GM21529 (cell line): ENCODE results near the gene FICD.
A peak's percentile ranks its signal among the peaks of the same experiment; 100 is the strongest.
"Not testable (repeated sequence)": the region's sequence is repeated elsewhere in the genome, so short reads cannot be mapped to it uniquely, and the experiment has no call there.

Source experiments
- ATAC-seq: cut with Tn5 transposase; IDR thresholded peaks from one replicate; pipeline ENCODE4 v1.9.1; 2021; ENCODE audit not compliant: unreplicated experiment

Gene FICD

DNA sequence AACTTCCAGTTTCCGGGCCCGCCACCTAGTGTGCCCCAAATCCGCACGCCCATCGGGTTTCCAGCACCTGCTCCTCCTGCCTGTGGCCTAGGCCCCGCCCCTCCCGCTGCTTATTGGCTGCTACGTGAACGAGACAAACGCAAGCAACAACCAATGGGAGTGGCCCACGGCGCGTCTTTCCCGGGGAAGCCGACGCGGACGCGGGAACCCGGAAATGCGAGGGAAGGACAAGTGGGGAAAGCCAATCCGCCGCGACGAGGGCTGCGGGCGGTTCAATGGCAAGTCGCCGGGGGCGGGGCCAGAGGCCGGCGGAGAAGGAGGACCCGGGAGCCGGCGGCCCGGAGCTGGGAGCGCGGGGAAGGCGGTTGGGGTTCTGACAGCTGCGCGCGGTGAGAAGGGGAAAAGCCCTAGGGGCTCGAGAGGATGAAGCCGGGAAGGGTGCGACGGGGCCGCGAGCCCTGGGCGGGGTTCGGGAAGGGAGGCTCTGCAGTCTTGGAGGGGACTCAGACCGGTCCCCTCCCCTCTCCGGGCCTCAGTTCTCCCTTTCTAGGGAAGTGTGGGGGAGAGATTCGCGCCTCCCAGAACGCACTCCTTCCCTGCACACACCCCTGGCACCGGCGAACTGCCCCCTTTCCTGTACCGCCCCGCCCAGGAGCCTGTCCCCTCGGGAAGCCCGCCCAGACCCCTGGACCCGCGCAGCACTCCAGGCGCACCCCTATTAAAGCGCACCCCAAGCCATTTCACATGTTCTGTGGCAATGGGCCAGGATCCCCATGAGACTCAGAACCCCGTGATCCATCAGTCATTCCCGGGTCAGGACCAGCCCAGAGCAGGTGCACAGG is at the start of gene FICD:
Gene FICD (plus strand): TSS at position 305 of the 842 bp plus-strand sequence. CDS start 1,696 bp downstream, outside the sequence.
- peak; percentile 81 for ATAC-seq

DNA sequence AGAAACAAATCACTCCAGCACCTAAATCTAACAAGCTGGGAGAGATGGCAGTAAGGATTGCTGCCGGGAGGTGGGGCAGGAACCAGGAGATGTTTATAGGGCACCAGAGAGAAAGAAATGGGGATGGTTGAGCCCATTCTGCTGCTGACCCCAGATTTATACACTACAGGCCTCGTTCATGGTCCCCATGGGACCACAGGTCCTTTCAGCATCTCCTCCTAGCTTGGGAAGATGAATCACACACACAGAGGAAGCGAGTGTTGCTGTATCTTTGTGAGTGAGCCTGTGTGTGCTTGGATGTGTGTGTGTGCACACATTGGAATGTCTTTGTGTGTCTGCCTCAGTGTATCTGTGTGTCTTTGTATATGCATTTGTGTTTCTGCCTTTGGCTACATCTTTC is 49.7 kb upstream of the FICD start:
- no peak for ATAC-seq

DNA sequence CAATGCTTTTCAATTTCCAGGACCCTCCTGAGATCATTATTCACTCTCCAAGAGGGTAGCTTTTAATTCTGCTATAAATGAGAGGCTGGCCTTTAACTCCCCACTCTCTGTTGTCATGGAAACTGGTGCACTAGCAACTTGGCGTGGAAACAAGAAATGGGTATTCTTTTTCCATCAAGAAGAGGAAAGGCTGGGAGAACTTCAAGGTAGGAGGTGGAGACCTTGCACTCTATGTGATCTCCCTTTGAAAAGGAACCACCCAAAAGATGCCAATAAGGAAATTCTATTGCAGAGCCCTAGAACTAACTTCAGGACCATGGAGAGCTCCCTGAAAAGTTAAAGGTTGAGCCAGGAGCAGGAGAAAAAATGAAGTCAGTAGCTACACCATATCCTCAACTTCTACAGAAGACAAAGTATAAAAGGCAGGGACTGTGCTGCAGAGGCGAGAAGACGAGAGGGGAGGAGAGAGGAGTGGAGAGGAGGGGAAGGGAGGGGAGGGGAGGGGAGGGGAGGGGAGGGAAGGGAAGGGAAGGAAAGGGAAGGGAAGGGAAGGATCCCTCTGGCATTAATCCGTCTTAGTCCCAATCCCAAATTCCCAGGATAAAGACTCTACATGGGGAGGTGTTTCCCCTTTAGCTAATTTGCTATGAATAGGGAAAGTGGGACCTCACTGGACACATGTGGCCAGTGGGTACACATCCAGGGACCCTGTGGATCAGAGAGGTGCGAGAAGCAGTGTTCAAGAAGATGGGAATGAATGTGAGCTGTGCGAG is 46.7 kb upstream of the FICD start:
- ATAC-seq = no peak

DNA sequence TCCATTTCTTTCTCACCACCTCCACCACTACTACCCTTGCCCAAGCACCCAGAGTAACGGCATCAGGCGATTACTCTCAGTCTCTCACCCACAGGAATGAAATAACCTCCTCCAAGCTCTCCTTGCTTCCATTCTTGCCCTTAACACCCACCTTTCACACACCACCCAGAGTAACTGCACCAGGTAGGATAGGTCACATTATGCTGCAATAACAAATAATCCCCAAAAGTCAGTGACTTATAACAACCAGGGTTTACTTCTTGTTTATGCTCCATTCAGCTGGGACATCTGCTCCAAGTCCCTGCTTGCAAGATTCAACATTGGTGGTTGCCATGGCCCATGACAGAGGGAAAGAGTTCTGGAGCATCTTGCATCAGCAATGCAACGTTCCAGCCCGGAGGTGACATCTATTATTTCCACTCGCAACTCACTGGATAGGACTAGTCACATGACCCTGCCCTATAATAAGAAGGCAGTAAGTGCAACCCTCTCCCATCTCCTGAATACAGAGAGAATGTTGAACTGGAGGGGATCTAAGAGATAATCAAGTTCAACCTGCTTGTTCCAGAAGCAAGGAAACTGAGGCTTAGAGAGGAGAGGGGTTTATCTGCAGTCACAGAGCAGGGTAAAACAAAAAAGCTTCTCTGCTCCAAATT is 41.5 kb upstream of the FICD start:
- ATAC-seq = no peak

DNA sequence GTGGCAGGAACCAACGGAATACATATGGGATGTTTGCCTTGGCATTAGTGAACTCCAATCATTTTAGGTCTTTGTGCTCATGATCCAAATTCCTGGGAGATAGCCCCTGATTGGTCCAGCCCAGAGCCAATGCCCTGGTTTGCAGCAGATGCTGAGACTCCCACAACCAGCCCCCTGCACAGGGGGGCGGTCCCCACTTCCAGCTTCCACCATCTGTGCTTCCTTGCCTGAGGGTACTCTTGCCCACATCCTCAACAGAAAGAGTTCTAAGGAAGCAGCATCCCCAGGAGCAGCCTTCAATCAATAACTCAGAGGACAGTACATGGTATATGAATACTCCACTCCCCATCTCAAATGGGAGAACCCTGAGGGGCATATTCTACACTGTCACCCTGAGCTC is 39.7 kb upstream of the FICD start:
- ATAC-seq = no peak

DNA sequence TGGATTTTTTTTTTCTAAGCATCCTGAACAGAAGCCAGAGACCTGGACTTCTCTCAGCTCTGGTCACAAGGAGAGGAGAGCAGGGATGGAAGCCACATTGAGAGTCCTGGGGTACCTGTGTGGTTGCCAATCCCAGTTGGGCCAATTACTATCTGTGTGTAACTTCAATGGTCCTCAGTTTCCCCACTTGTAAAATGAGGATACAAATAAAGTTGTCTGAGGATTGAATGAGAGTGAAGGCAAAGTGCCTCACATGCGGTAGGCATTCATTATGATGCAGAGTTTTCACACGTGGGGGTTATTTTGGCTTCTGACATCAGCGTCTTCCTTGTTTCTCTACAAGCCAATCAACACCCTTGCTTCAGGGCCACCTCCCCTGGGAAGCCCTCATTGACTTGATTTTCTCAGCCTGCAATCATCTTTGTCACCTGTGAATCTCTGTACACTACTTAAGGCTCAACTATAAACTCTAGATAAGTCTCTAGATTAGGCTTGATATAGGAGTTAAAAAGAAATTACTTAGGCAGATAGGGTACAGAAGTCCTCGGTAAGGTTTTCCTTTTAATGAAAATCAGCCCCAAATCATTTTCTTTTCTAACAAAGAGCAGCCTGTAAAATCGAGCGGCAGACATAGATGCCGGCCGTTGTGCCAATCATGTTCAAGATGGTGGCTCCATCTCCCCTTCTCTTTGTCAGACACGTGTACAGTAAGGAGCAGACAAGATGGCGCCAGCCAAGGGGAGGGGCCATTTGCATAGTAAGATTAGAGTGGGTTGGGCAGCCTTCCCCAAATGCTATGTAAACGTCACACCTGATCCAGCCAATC is 37.8 kb upstream of the FICD start:
- no peak for ATAC-seq

DNA sequence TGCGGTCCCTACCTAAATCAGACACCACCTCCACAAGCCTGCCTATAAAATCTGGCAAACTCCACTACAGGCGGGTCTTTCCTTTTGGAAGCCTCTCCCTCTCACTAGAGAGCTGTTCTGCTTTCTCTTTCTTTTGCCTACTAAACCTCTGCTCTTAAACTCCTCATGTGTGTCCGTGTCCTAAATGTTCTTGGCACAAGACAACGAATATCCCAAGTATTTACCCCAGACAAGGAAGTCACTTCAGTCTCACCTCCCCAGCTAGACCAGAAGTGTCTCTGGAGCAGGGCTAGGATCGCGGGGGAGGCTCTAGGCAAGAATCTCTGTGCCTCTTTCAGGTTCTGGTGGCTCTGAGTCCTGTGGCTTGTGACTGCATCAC is 37.2 kb upstream of the FICD start:
- ATAC-seq = no peak

DNA sequence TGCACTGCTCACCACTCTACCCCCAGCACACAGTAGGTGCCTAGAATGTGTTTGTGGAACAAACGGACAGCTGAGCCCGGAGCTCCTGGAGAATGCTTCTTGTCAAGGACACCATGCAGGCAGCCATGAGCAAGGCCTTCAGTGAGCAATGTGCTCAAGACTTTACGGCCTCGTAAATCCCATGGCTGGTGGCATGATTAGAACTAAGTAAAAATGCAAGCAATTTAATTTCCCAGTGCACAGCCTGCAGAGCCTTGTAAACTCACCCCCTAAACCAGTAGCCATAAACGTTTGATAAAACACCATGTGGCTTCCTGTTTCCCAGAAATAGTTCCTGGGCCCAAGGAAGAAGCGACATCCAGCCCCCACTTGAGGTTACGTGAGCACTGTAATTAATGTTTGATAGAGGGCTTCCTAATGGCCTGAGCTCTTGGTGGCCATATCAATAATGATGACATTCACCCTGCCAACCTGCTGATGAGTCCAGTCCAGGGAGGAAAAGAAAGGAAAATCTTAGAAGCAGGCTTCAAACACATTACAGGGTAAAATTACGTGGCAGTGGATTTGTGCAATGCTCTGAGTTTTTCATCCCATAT is 36.4 kb upstream of the FICD start:
- ATAC-seq = no peak

DNA sequence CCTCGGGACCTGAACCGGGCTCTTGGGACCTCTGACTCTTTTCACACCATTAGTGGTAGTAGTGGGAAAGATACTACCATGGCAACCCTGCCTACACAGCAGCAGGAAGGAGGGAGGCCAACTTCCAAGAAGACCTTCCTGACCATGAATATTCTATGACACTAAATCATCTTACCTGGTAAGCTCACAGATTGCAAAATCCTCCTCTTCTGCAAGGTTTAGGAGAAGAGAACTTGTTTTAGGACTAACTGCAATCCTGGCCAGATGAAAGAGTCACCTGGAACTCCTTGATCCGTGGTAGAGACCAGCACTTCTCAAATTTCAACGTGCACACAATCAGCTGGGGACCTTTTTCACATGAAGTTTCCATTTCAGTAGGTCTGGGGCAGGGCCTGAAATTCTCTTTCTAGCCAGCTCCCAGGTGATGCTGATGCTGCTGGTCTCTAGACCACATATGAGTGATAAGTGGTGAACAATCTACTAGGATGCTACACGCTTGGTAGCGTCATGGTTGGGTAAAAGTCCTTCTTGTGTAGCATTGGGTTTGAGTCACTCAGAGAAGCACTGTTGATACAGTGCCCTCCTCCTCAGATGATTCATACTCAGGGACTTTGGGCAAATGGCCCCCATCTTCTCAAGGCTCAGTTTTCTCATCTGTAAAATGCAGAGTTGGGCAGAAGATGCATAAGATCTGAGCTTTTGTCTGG is 35.6 kb upstream of the FICD start:
- no peak for ATAC-seq

DNA sequence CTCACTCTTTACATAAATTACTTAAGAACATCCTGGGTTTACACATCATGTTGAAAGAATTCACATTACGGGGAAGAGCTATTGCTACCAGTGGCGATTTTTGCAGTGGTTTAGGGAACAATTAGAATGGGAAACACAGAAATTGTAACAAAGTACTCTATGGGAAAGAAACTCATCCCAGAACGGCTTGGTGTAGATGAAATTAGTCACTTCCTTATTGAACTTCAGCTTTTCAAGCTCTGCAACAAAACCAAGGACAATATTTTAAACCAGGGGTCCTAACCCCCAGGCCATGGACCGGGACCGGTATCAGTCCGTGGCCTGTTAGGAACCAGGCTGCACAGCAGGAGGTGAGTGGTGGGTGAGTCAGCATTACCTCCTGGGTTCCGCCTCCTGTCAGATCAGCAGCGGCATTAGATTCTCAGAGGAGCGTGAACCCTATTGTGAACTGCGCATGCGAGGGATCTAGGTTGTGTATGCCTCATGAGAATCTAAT is 32.3 kb upstream of the FICD start:
- ATAC-seq = no peak

DNA sequence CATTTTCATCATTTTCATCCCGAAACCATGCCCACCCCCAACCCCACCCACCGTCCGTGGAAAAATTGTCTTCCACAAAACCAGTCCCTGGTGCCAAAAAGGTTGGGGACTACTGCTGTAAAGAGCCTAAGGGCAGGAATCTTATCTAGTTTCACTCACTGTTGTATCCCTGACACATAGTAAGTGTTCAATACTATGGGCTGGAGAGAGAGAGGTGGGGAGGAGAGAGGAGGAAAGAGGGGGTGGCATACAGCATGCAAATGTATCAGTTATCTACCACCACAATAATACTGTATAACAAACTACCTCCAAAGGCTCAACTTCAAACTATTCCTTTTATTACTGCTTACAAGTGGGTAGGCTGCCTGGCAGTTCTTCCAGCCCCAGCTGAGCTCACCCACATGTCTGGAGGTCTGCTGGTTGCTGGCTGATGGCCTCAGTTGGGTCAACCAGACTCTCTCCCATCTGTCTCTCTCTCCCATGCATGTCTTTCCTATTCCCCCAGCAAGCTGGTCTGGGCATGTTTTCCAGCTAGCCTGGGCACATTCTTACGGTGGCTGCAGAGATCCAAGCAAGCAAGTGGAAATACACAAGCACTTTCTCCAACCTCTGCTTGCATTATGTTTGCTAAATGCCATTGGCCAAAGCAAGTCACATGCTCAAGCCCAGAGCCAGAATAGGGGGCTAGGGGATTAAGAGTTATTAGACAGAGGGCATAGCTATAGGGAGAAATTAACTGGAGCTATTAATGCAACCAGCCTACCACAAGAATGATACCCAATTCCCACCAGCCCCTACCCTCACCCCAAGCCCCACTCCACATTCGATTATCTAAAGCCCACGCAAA is 31.6 kb upstream of the FICD start:
- no peak for ATAC-seq

DNA sequence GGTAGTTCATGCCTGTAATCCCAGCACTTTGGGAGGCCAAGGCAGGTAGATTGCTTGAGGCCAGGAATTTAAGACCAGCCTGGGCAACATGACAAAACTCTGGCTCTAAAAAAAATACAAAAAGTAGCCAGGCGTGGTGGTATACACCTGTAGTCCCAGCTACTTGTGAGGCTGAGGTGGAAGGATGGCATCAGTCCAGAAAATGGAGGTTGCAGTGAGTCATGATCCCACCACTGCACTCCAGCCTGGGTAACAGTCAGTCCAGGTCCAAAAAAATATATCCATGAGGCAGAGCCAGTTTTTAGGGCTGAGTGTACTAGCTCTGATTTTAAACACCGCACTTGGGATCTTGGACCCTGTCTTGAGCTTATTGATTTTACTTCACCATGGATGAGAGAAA is 30.6 kb upstream of the FICD start:
- no peak for ATAC-seq

DNA sequence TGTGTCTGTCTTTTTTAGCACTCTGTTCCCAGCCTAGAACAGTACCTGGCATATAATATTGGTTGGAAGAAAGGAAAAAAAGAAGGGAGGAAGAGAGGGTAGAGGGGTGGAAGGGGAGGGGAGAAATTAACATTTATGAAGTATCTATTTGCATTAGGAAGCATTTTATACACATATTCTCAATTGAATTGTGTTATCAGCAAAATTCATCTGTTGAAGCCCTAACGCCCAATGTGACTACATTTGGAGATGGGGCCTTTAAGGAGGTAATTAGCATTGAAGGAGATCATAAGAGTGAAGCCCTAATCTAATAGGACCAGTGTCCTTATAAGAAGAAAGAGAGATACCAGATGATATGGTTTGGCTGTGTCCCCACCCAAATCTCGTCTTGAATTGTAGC is 30.2 kb upstream of the FICD start:
- ATAC-seq = no peak

DNA sequence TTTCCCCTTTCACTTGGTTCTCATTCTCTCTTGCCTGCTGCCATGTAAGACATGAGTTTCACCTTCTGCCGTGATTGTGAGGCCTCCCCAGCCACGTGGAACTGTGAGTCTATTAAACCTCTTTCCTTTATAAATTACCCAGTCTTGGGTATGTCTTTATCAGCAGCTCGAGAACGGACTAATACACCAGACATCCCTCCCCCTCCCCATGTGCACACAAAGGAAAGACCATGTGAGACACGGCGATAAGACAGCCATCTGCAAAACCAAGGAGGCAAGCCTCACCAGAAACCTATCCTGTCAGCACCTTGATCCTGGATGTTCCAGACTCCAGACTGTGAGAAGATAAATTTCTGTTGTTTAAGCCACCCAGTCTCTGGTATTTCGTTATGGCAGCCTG is 29.7 kb upstream of the FICD start:
- not testable (repeated sequence) for ATAC-seq

DNA sequence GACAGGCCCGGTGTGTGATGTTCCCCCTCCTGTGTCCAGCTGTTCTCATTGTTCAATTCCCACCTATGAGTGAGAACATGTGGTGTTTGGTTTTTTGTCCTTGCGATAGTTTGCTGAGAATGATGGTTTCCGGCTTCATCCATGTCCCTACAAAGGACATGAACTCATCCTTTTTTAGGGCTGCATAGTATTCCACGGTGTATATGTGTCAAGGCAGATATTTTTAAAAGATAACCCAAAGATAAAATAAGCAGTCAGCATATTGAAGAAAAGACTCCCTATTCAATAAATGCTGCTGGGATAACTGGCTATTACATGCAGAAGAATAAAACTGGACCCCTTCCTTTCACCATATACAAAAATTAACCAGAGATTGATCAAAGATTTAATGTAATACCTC is 28.0 kb upstream of the FICD start:
- ATAC-seq = not testable (repeated sequence)

DNA sequence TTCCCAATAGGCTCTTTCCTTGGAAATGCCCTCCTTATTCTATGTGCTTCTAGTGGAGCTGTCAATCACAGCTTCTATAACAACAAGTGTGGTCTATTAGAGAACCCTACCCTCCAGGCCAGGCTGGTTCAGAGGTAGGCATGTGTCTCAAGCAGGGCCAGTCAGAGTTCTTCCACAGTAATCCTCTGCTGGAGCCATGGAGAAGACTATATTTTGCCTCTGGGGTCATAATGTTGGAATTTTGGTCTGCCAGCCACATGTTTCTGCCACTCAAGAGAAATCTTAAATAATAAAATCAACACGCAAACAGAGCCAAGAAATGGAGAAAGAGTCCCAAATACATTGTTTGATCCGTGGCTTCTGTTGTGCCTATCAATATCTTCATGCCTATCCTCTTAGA is 23.8 kb upstream of the FICD start:
- no peak for ATAC-seq

DNA sequence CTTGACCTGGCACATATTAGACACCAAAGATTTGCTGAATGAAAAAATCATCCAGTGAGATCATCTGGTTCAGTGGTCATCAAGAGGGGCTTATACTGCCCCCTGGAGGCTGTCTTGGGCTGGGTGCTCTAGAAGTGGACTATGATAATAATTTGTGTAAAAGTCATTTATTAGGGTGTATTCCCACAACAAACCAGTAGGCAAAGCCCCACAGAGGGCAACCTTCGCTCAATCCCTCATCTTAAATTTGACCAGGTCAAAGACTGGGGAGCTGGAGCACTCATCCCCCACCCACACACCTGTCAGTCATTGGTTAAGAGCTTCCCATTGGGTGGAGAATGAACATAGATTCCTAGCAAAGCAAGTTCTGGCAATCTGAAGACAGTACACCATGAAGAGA is 20.0 kb upstream of the FICD start:
- no peak for ATAC-seq

DNA sequence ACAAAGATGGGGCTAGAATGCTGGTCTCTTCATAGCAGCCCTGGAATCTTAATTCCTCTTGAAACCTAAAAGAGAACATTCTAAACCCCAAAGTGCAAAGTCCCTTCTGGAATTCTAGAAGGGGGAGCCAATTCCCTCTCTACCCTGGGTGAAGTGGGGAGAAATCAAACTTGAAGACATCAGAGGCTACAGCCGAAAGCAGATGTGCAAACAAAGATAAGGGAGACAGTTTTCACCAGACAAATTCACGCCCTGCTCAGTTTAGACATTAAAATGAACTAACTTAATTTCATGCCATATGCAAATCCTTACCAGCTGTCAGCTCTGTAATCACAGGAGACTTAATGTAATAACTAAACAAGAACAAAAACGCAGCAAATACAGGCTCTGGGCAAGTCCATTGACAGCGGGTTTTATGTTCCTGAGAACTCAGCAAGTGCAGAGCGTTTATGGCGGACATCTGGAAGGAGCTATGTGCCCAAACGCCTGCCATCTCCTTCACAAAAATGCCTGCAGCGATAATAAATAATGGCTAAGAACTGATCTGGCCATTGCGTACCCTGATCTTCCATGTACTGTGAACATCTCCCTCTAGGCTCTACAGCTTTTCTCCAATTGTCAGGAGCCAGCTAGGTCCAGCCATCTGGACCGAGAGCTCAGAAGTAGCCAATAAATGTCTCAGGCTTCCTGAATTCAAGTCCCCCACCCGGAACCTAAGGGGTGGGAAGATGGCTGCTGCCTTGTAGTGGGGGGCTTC is 19.1 kb upstream of the FICD start:
- ATAC-seq = no peak
